Endothelial cell of umbilical vein (primary cell): ENCODE data around the gene SPAG7. TPM values are rescaled to one million over a fixed set of nuclear protein-coding genes. Genes with fewer than 3 reads are reported as not detected.

Experiments
- BruUV-seq: library from RNA; stranded (reverse); fragments of 400-500 nt; replicated peaks from 2 replicates; lab custom pipeline; 2021; lab: Mats Ljungman, UMichigan
- CTCF ChIA-PET: fragments of 300-600, 350-600 bp; sonication (Branson Sonifier 250); formaldehyde crosslinking; loops from one replicate; lab custom pipeline; 2021; ENCODE audit warnings: antibody characterized with exemption, inconsistent platforms; lab: Charles Lee
- POLR2A ChIA-PET: fragments of 300-600, 350-600 bp; sonication (Branson Sonifier 250); formaldehyde crosslinking; loops from one replicate; lab custom pipeline; 2021; ENCODE audit warnings: antibody characterized with exemption, inconsistent platforms; lab: Charles Lee
- DNase-seq: peaks from one replicate; pipeline ENCODE4 v3.0.0-alpha.2; 2011; ENCODE audit warnings: low read depth, low spot score
- FAIRE-seq: peaks from 2 replicates; lab custom pipeline; 2011; peaks lifted over from hg19 to GRCh38; lab: Jason Lieb, UNC
- H2AFZ ChIP-seq: 2 replicates; pipeline ENCODE4 v1.6.0; 2012; ENCODE audit warnings: low read depth, low read length, control low read depth, inconsistent platforms
- H3K27ac ChIP-seq: 2 replicates; pipeline ENCODE4 v1.5.1; 2011; ENCODE audit warnings: low read depth, mild to moderate bottlenecking, control low read depth, low read length, moderate library complexity; ENCODE audit not compliant: insufficient read depth
- H3K27me3 ChIP-seq, 2 experiments: 2 replicates each; pipeline versions ENCODE4 v1.6.0 to v1.6.1; 2011; ENCODE audit warnings: low read length in 2 of 2, mixed read lengths in 1 of 2; ENCODE audit not compliant: control insufficient read depth in 2 of 2, insufficient read depth in 2 of 2
- H3K36me3 ChIP-seq, 2 experiments: 2 replicates in 1 of 2; 3 replicates in 1 of 2; pipeline ENCODE4 v1.5.1; 2011; ENCODE audit warnings: low read length in 2 of 2, mild to moderate bottlenecking in 1 of 2, moderate library complexity in 1 of 2; ENCODE audit not compliant: control insufficient read depth in 2 of 2, insufficient read depth in 2 of 2; ENCODE audit errors: extremely low read depth in 1 of 2
- H3K4me1 ChIP-seq: 3 replicates; pipeline ENCODE4 v1.5.1; 2011; ENCODE audit warnings: mild to moderate bottlenecking, low read length; ENCODE audit not compliant: control insufficient read depth, insufficient read depth; ENCODE audit errors: extremely low read depth
- H3K4me2 ChIP-seq: 2 replicates; pipeline ENCODE4 v1.6.1; 2011; ENCODE audit warnings: low read length, control low read depth, mixed read lengths; ENCODE audit not compliant: insufficient read depth
- H3K4me3 ChIP-seq, 3 experiments: fragments of 200-600 bp in 1 of 3; sonication (generic), shearing (Covaris generic) in 1 of 3; replicated peaks in 1 of 3; 2 replicates each; pipeline ENCODE4 v1.5.1; 2011 to 2016; ENCODE audit warnings: control low read depth in 3 of 3, low read length in 3 of 3, mild to moderate bottlenecking in 2 of 3, inconsistent platforms in 1 of 3, low read depth in 1 of 3, moderate library complexity in 1 of 3; ENCODE audit not compliant: insufficient read depth in 1 of 3
- H3K79me2 ChIP-seq: 2 replicates; pipeline ENCODE4 v1.6.0; 2012; ENCODE audit warnings: low read length, inconsistent platforms; ENCODE audit not compliant: control insufficient read depth, insufficient read depth
- H3K9ac ChIP-seq: replicated peaks from 2 replicates; pipeline ENCODE3; 2011; ENCODE audit warnings: low read length, control low read depth; ENCODE audit not compliant: insufficient read depth; ENCODE audit errors: extremely low read depth
- H3K9me1 ChIP-seq: replicated peaks from 3 replicates; pipeline ENCODE4 v1.6.0; 2011; ENCODE audit warnings: mild to moderate bottlenecking, low read length; ENCODE audit not compliant: control insufficient read depth, insufficient read depth; ENCODE audit errors: extremely low read depth
- H3K9me3 ChIP-seq: replicated peaks from 2 replicates; pipeline ENCODE4 v1.5.1; 2012; ENCODE audit warnings: low read length, inconsistent platforms; ENCODE audit not compliant: control insufficient read depth, insufficient read depth
- H4K20me1 ChIP-seq: replicated peaks from 2 replicates; pipeline ENCODE3; 2011; ENCODE audit warnings: mild to moderate bottlenecking, low read length; ENCODE audit not compliant: control insufficient read depth, insufficient read depth; ENCODE audit errors: extremely low read depth
- EZH2 ChIP-seq: IDR thresholded peaks from 2 replicates; pipeline ENCODE4 v1.6.1; 2012; ENCODE audit warnings: borderline replicate concordance, low read depth, mild to moderate bottlenecking, moderate library complexity, low read length, inconsistent platforms; ENCODE audit not compliant: severe bottlenecking
- FOS ChIP-seq: IDR thresholded peaks from 2 replicates; pipeline ENCODE4 v1.6.1; 2011; ENCODE audit warnings: mild to moderate bottlenecking, low read length, moderate library complexity, borderline replicate concordance; ENCODE audit not compliant: insufficient read depth
- JUN ChIP-seq: IDR thresholded peaks from 2 replicates; pipeline ENCODE4 v1.6.1; 2011; ENCODE audit warnings: borderline replicate concordance, low read depth; ENCODE audit not compliant: insufficient read length, insufficient read depth
- MYC ChIP-seq: IDR thresholded peaks from one replicate; pipeline ENCODE4 v1.6.1; 2011; ENCODE audit warnings: mild to moderate bottlenecking, low read depth, low read length
- POLR2A ChIP-seq: IDR thresholded peaks from 2 replicates; pipeline ENCODE4 v1.6.1; 2012; ENCODE audit warnings: low read depth, mild to moderate bottlenecking, control low read depth, low read length
- POLR2AphosphoS5 ChIP-seq: IDR thresholded peaks from 2 replicates; pipeline ENCODE4 v1.6.1; 2012; ENCODE audit warnings: low read depth, mild to moderate bottlenecking, control low read depth, low read length, moderate library complexity; ENCODE audit not compliant: insufficient read depth
- dilution Hi-C: fragments of 300-500 bp; cut with MboI; formaldehyde crosslinking; loops from one replicate; pipeline ENCODE4 v1.15.0; 2019; ENCODE audit warnings: low sequenced_read_pairs; ENCODE audit not compliant: extremely low pct_ligation_motif_present
- intact Hi-C: fragments of 100-400 bp; cut with micrococcal nuclease; formaldehyde crosslinking; loops from one replicate; pipeline ENCODE4 v1.10.0; 2022
- polyA plus RNA-seq, 4 experiments: library from polyadenylated mRNA; depleted of rRNA in 3 of 4; stranded (reverse) in 3 of 4; unstranded in 1 of 4; fragments of >200 nt; gene quantifications; 2 replicates each; pipeline versions ENCODE4 v1.2.1 to v1.2.3, GENCODE V29; 2011 to 2012; ENCODE audit warnings: missing spikeins in 1 of 4
- total RNA-seq: library from RNA; stranded (reverse); gene quantifications from 2 replicates; pipeline ENCODE4 v1.2.3, GENCODE V29; 2021
- TF ChIP-seq, protein P1 (sequence below): IDR thresholded peaks from 2 replicates; pipeline ENCODE4 v1.6.1; 2011; ENCODE audit not compliant: insufficient read depth, insufficient read length

SPAG7 gene
- total and polyA plus RNA-seq, 2 donors (not counting 3 experiments of a cell fraction or from before 2014, with no cell fraction given): 68.6 to 75.2 TPM

DNA sequence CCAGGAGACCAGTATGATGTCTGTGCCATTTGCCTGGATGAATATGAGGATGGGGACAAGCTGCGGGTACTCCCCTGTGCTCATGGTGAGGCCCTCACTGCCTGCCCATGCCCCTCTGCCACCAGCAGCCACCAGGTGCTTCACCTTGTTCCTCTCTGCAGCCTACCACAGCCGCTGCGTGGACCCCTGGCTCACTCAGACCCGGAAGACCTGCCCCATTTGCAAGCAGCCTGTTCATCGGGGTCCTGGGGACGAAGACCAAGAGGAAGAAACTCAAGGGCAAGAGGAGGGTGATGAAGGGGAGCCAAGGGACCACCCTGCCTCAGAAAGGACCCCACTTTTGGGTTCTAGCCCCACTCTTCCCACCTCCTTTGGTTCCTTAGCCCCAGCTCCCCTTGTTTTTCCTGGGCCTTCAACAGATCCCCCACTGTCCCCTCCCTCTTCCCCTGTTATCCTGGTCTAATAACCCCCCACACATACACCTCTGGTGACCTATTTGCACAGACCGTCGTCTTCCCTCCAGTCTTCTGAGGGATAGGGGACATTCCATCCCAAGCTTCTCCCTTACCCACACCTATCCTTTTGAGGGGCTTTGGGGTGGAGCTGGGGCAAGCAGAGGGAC, 23.0 kb downstream of the SPAG7 start:
- dilution Hi-C loops: no loop called here
- H3K4me3 ChIP-seq: no peak overlapping the region
- ChIA-PET CTCF (interaction anchor here (2.0 kb wide), 1 partner anchor 36 kb away, joined by 8 read pairs; no protein-coding TSS in a partner anchor), POLR2A (interaction anchor here (1.7 kb wide), 1 partner anchor 23 kb away, joined by 5 read pairs; the partner anchor contains the start of gene SPAG7)
- H3K36me3 ChIP-seq: peaks cover 13 to 28% of the 10 kb centered on the region in 2 experiments
- peak overlapping the region; percentile 12 for H3K9ac ChIP-seq
- peaks cover 29% of the 10 kb centered on the region for H3K4me1 ChIP-seq
- no peaks in the 10 kb centered on the region for H4K20me1 ChIP-seq
- H3K9me1 ChIP-seq: no peaks in the 10 kb centered on the region
- no peaks in the 10 kb centered on the region for H3K27me3 ChIP-seq
- FAIRE-seq (no peak), DNase-seq (no peak)
- TF ChIP-seq FOS (no peak), POLR2AphosphoS5 (peak; percentile 53)
- H3K4me2 ChIP-seq: no peak overlapping the region
- intact Hi-C loops: no loop called here
- no TSS peak for BruUV-seq
- H3K79me2 ChIP-seq: peaks cover 77% of the 10 kb centered on the region
- H3K27ac ChIP-seq: peak overlapping the region; percentile 49
- H3K9me3 ChIP-seq: no peaks in the 10 kb centered on the region
- H2AFZ ChIP-seq: no peak overlapping the region

DNA sequence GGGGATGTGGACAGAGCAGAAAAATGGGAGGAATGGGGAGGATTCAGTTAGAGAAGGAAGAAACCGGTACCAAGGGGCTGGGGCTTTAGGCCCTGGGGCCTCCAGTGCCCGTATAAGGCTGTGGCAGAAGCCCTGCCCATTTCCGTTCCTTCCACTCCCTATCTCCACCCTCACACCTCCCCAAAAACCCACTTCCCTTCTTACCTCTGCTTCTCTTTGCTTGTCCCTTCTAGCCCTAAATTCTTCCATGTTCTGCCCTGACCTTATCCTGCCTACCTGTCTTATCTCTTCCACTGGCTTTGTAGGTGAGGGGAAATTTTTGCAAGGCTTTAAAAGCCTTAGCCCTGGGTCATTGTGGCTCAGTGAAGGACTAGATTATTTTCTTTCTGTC, 23.5 kb downstream of the SPAG7 start:
- TF ChIP-seq FOS (no peak), EZH2 (no peak), JUN (no peak), MYC (no peak), POLR2A (no peak)
- TF ChIP-seq, protein P1, sequence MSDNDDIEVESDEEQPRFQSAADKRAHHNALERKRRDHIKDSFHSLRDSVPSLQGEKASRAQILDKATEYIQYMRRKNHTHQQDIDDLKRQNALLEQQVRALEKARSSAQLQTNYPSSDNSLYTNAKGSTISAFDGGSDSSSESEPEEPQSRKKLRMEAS: no peak
- Histone ChIP-seq H3K9ac (no peak overlapping the region), H3K27ac (no peak overlapping the region), H4K20me1 (no peaks in the 10 kb centered on the region), H3K4me3 (no peak overlapping the region), H3K4me1 (peaks cover 30% of the 10 kb centered on the region), H3K79me2 (peaks cover 81% of the 10 kb centered on the region), H3K36me3 (peaks cover 13 to 28% of the 10 kb centered on the region in 2 experiments), H3K9me1 (no peaks in the 10 kb centered on the region), H2AFZ (no peak overlapping the region), H3K9me3 (no peaks in the 10 kb centered on the region), H3K27me3 (no peaks in the 10 kb centered on the region), H3K4me2 (no peak overlapping the region)
- CTCF ChIA-PET: no interaction called here
- intact Hi-C loops: no loop called here
- POLR2A ChIA-PET: no interaction called here
- no TSS peak for BruUV-seq
- FAIRE-seq: no peak
- dilution Hi-C loops: no loop called here
- no peak for DNase-seq
